ENCODE data around the gene SEC14L1.

SEC14L1 gene

DNA sequence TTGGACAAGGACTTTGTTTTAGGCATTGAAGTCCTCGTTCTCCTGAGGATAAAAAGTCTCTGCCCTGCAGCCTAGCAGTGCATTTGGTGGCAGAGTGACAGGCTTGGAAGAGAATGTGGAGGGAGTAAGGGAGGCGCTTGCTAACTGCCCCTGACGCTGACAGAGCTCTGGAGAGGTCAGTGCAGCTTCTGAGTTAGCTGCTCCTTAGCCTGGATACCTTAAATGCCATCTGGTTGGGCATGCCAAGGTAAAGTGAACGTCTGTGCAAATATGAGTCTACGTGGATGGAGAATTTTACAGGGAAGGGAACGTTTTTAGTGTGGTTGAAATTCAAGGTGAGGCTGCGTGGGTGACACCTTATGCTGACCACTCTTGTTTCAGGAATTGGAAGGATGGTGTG lies 44.4 kb downstream of the SEC14L1 start:
- H3K27ac ChIP-seq (ENCODE audit: low read length): no peak overlapping the region
- H3K9me3 ChIP-seq (ENCODE audit: control insufficient read depth in 1 of 2, low read length in 2 of 2): no peaks in the 10 kb centered on the region
- no peak overlapping the region for H3K4me3 ChIP-seq (ENCODE audit: low read depth in 1 of 2, low read length in 2 of 2)
- H3K4me1 ChIP-seq (ENCODE audit: control insufficient read depth in 1 of 2, insufficient read depth in 2 of 2, low read length in 2 of 2): peaks cover 0 to 14% of the 10 kb centered on the region in 2 donors
- H3K27me3 ChIP-seq (ENCODE audit: low read depth, low read length): no peaks in the 10 kb centered on the region
- no peaks in the 10 kb centered on the region for H3K36me3 ChIP-seq (ENCODE audit: control insufficient read depth in 1 of 2, insufficient read depth in 2 of 2, low read length in 2 of 2)

GRCh38 chr17:77186141-77186604 lies 45.4 kb downstream of the SEC14L1 start:
- Histone ChIP-seq H3K27ac (ENCODE audit: low read length) (no peak overlapping the region), H3K4me1 (ENCODE audit: control insufficient read depth in 1 of 2, insufficient read depth in 2 of 2, low read length in 2 of 2) (peaks cover 0 to 14% of the 10 kb centered on the region in 2 donors)

DNA sequence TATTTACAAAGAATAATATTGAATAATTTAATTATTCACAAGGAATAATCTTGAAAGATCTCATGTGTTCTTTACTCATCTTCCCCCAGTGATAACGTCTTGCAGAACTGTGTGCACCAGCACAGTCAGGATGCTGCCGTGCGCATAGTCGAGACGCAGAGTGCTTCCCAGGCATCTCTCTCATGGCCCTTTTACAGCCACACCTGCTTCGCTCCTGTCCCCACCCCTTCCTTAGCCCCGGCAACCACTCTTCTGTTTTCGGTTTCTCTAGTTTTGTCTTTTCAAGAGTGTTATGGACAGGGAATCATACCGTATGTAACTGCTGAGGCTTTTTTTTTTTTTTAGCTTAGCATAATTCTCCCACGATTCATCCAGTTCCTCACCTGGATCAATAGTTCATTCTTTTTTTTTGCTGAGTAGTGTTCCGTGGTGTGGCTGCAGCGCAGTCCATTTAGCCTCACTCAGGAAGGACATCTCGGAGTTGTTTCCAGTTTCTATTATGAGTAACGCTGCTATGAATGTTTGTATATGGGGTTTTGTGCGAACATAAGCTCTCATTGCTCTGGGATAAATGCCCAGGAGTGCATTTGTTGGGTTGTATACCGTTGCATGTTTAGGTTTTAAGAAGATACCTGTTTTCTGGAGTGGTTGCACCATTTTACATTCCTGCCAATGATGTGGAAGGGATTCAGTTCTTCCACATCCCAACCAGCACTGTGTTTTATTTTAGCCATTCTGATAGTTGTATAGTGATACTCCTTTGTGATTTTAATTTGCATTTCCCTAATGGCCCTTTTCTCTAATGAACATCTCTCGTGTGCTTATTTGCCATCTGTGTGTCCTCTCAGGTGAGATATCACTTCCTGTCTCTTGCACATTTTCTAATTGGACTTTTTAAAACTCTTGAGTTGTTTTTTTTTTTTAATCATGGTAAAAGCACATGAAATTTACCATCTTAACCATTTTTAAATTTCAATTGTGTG lies 47.6 kb downstream of the SEC14L1 start:
- Histone ChIP-seq H3K9me3 (ENCODE audit: control insufficient read depth in 1 of 2, low read length in 2 of 2) (no peaks in the 10 kb centered on the region), H3K4me3 (ENCODE audit: low read depth in 1 of 2, low read length in 2 of 2) (no peak overlapping the region), H3K27ac (ENCODE audit: low read length) (no peak overlapping the region), H3K4me1 (ENCODE audit: control insufficient read depth in 1 of 2, insufficient read depth in 2 of 2, low read length in 2 of 2) (peaks cover 0 to 3% of the 10 kb centered on the region in 2 donors), H3K27me3 (ENCODE audit: low read depth, low read length) (no peaks in the 10 kb centered on the region), H3K36me3 (ENCODE audit: control insufficient read depth in 1 of 2, insufficient read depth in 2 of 2, low read length in 2 of 2) (peaks cover 10 to 15% of the 10 kb centered on the region in 2 donors)

More at GRCh38 chr17:77186141-77186604, 45.4 kb downstream of the SEC14L1 start:
- Histone ChIP-seq H3K36me3 (ENCODE audit: control insufficient read depth in 1 of 2, insufficient read depth in 2 of 2, low read length in 2 of 2) (peaks cover 0 to 1% of the 10 kb centered on the region in 2 donors), H3K9me3 (ENCODE audit: control insufficient read depth in 1 of 2, low read length in 2 of 2) (no peaks in the 10 kb centered on the region), H3K27me3 (ENCODE audit: low read depth, low read length) (no peaks in the 10 kb centered on the region), H3K4me3 (ENCODE audit: low read depth in 1 of 2, low read length in 2 of 2) (no peak overlapping the region)

DNA sequence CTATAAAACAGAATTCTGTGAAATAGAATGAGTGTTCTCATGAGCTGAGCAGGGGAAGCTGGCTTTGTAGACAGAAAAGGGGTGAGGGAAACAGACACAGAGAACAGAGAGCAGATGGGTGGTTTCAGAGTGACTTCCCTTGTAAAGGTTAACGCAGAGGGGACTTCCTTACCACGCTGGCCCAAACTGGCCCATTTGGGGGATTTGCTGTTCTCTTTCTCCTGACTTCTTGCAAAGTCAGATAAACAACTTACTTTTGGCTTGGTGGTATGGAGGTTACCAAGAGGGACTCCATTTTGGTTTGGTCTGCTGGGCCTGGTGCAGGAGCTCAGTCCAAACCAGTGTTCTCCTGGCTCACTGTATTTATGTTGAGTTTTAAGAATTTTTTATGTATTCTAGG lies 48.4 kb downstream of the SEC14L1 start:
- Histone ChIP-seq H3K27ac (ENCODE audit: low read length) (no peak overlapping the region), H3K4me1 (ENCODE audit: control insufficient read depth in 1 of 2, insufficient read depth in 2 of 2, low read length in 2 of 2) (peaks cover 0 to 3% of the 10 kb centered on the region in 2 donors), H3K4me3 (ENCODE audit: low read depth in 1 of 2, low read length in 2 of 2) (no peak overlapping the region), H3K36me3 (ENCODE audit: control insufficient read depth in 1 of 2, insufficient read depth in 2 of 2, low read length in 2 of 2) (peaks cover 15 to 22% of the 10 kb centered on the region in 2 donors), H3K9me3 (ENCODE audit: control insufficient read depth in 1 of 2, low read length in 2 of 2) (no peaks in the 10 kb centered on the region), H3K27me3 (ENCODE audit: low read depth, low read length) (no peaks in the 10 kb centered on the region)

DNA sequence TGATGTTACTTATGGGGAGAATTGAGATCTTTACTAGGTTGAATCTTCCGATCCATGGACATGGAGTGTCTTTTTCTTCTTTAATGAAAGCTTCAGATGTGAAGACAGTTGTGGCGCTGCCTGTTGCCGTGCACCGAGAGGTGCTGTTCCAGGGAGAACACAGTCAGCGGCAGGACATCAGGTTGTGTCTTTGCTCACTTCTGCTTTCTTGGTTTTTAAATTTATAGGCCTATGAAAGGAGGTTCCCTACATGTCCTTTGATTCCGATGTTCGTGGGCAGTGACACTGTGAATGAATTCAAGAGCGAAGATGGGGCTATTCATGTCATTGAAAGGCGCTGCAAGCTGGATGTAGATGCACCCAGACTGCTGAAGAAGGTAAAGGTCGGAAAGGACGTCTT lies 49.8 kb downstream of the SEC14L1 start:
- peaks cover 21 to 33% of the 10 kb centered on the region in 2 donors for H3K36me3 ChIP-seq (ENCODE audit: control insufficient read depth in 1 of 2, insufficient read depth in 2 of 2, low read length in 2 of 2)
- H3K27ac ChIP-seq (ENCODE audit: low read length): no peak overlapping the region

DNA sequence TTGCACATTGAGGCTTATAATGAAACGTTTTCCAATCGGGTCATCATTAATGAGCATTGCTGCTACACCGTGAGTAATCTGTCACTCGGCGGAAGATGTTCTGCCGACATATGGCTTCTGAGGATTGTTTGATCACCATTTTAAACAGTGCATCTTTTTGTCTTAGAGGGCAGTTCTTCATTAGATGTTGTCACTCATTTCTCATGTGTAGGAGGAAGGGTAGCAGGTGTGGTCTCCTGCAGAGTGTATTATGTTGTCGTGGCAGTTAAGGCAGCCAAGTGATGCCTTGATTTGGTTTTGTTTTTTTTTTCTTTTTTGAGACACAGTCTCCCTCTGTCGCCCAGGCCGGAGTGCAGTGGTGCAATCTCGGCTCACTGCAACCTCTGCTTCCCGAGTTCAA lies 50.5 kb downstream of the SEC14L1 start:
- H3K4me3 ChIP-seq (ENCODE audit: low read depth in 1 of 2, low read length in 2 of 2): no peak overlapping the region
- no peaks in the 10 kb centered on the region for H3K9me3 ChIP-seq (ENCODE audit: control insufficient read depth in 1 of 2, low read length in 2 of 2)
- H3K4me1 ChIP-seq (ENCODE audit: control insufficient read depth in 1 of 2, insufficient read depth in 2 of 2, low read length in 2 of 2): no peaks in the 10 kb centered on the region
- H3K27ac ChIP-seq (ENCODE audit: low read length): no peak overlapping the region
- H3K36me3 ChIP-seq (ENCODE audit: control insufficient read depth in 1 of 2, insufficient read depth in 2 of 2, low read length in 2 of 2): peaks cover 27 to 40% of the 10 kb centered on the region in 2 donors
- H3K27me3 ChIP-seq (ENCODE audit: low read depth, low read length): no peaks in the 10 kb centered on the region

More for the DNA sequence above, 49.8 kb downstream of the SEC14L1 start:
- no peak overlapping the region for H3K4me3 ChIP-seq (ENCODE audit: low read depth in 1 of 2, low read length in 2 of 2)
- H3K9me3 ChIP-seq (ENCODE audit: control insufficient read depth in 1 of 2, low read length in 2 of 2): no peaks in the 10 kb centered on the region
- H3K4me1 ChIP-seq (ENCODE audit: control insufficient read depth in 1 of 2, insufficient read depth in 2 of 2, low read length in 2 of 2): no peaks in the 10 kb centered on the region
- no peaks in the 10 kb centered on the region for H3K27me3 ChIP-seq (ENCODE audit: low read depth, low read length)

DNA sequence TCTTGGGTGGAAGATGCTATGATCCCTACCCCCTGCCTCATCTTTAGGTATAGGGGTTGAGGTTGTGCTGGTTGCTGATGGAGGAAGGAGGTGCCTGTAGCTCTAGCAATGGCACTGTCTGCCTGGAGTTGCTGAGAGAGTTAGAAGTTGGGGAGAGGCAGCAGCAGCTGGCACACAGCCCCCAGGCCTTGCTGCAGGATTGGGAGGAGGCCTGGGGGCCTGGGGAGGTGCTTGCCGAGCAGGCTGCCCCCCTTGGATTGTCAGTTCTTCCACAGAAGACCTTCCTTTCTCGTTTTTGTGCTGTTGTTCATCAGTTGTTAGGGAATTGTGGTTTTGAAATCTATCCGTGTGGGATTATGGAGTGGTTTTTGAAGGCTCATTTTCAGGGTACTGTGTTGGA lies 52.9 kb downstream of the SEC14L1 start:
- Histone ChIP-seq H3K27ac (ENCODE audit: low read length) (no peak overlapping the region), H3K27me3 (ENCODE audit: low read depth, low read length) (no peaks in the 10 kb centered on the region), H3K9me3 (ENCODE audit: control insufficient read depth in 1 of 2, low read length in 2 of 2) (no peaks in the 10 kb centered on the region), H3K4me3 (ENCODE audit: low read depth in 1 of 2, low read length in 2 of 2) (no peak overlapping the region), H3K4me1 (ENCODE audit: control insufficient read depth in 1 of 2, insufficient read depth in 2 of 2, low read length in 2 of 2) (no peaks in the 10 kb centered on the region), H3K36me3 (ENCODE audit: control insufficient read depth in 1 of 2, insufficient read depth in 2 of 2, low read length in 2 of 2) (peaks cover 43 to 59% of the 10 kb centered on the region in 2 donors)

DNA sequence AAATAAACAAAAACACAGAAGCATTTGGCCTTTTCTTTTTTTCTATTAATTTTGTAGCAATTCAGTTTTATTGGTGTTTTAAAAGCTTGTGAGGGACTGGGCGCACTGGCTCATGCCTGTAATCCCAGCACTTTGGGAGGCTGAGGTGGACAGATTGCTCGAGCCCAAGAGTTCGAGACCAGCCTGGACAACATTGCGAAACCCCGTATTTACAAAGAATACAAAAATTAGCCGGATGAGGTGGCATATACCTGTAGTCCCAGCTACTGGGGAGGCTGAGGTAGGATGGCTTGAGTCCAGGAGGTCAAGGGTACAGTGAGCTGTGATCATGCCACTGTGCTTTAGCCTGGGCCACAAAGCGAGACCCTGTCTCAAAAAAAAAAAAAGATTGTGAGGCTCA lies 53.4 kb downstream of the SEC14L1 start:
- no peaks in the 10 kb centered on the region for H3K9me3 ChIP-seq (ENCODE audit: control insufficient read depth in 1 of 2, low read length in 2 of 2)
- H3K36me3 ChIP-seq (ENCODE audit: control insufficient read depth in 1 of 2, insufficient read depth in 2 of 2, low read length in 2 of 2): peaks cover 44 to 61% of the 10 kb centered on the region in 2 donors
- H3K27ac ChIP-seq (ENCODE audit: low read length): no peak overlapping the region

DNA sequence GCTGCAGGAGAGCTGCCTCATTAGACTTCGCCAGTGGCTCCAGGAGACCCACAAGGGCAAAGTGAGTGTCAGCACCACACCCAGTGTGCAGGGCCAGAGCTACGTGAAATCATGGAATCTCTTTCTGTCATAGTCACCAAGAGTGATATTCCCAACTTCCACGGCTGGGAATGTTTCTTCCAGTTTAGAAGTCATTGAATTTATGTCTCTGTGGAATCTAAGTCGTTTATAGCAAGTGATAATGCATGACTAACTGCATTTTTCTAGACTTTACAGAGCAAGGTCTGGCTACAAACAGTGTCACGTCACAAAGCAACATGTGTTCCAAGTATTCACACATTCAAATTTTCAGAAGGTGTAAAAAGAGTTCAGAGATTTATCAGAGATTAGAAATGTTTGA lies 55.5 kb downstream of the SEC14L1 start:
- H3K4me3 ChIP-seq (ENCODE audit: low read depth in 1 of 2, low read length in 2 of 2): no peak overlapping the region
- no peaks in the 10 kb centered on the region for H3K9me3 ChIP-seq (ENCODE audit: control insufficient read depth in 1 of 2, low read length in 2 of 2)
- peaks cover 56 to 79% of the 10 kb centered on the region in 2 donors for H3K36me3 ChIP-seq (ENCODE audit: control insufficient read depth in 1 of 2, insufficient read depth in 2 of 2, low read length in 2 of 2)
- no peaks in the 10 kb centered on the region for H3K4me1 ChIP-seq (ENCODE audit: control insufficient read depth in 1 of 2, insufficient read depth in 2 of 2, low read length in 2 of 2)
- no peaks in the 10 kb centered on the region for H3K27me3 ChIP-seq (ENCODE audit: low read depth, low read length)
- H3K27ac ChIP-seq (ENCODE audit: low read length): no peak overlapping the region

More for the DNA sequence above, 53.4 kb downstream of the SEC14L1 start:
- Histone ChIP-seq H3K4me3 (ENCODE audit: low read depth in 1 of 2, low read length in 2 of 2) (no peak overlapping the region), H3K27me3 (ENCODE audit: low read depth, low read length) (no peaks in the 10 kb centered on the region), H3K4me1 (ENCODE audit: control insufficient read depth in 1 of 2, insufficient read depth in 2 of 2, low read length in 2 of 2) (no peaks in the 10 kb centered on the region)

GRCh38 chr17:77197115-77197514 lies 56.3 kb downstream of the SEC14L1 start:
- H3K27ac ChIP-seq (ENCODE audit: low read length): no peak overlapping the region
- no peaks in the 10 kb centered on the region for H3K27me3 ChIP-seq (ENCODE audit: low read depth, low read length)
- H3K4me3 ChIP-seq (ENCODE audit: low read depth in 1 of 2, low read length in 2 of 2): no peak overlapping the region
- H3K9me3 ChIP-seq (ENCODE audit: control insufficient read depth in 1 of 2, low read length in 2 of 2): no peaks in the 10 kb centered on the region
- H3K36me3 ChIP-seq (ENCODE audit: control insufficient read depth in 1 of 2, insufficient read depth in 2 of 2, low read length in 2 of 2): peaks cover 55 to 84% of the 10 kb centered on the region in 2 donors
- H3K4me1 ChIP-seq (ENCODE audit: control insufficient read depth in 1 of 2, insufficient read depth in 2 of 2, low read length in 2 of 2): no peaks in the 10 kb centered on the region

- no peaks in the 10 kb centered on the region for H3K9me3 ChIP-seq (ENCODE audit: control insufficient read depth in 1 of 2, low read length in 2 of 2)
- H3K4me3 ChIP-seq (ENCODE audit: low read depth in 1 of 2, low read length in 2 of 2): no peak overlapping the region
- peaks cover 52 to 80% of the 10 kb centered on the region in 2 donors for H3K36me3 ChIP-seq (ENCODE audit: control insufficient read depth in 1 of 2, insufficient read depth in 2 of 2, low read length in 2 of 2)
- H3K4me1 ChIP-seq (ENCODE audit: control insufficient read depth in 1 of 2, insufficient read depth in 2 of 2, low read length in 2 of 2): no peaks in the 10 kb centered on the region
- no peak overlapping the region for H3K27ac ChIP-seq (ENCODE audit: low read length)
- no peaks in the 10 kb centered on the region for H3K27me3 ChIP-seq (ENCODE audit: low read depth, low read length)
Observed at GRCh38 chr17:77200711-77201110, 59.9 kb downstream of the SEC14L1 start.

Data from muscle layer of duodenum (tissue), 2 donors.